Loucy (cell line): ENCODE measurements around the gene TRMU.

Experiments used
- H2AFZ ChIP-seq: fragments of 200-600 bp; sonication (generic); 2 replicates; pipeline ENCODE4 v1.6.0; 2016; ENCODE audit warnings: antibody characterized with exemption, mild to moderate bottlenecking, low read length, moderate library complexity
- H3F3A ChIP-seq: fragments of 200-600 bp; 2 replicates; pipeline ENCODE4 v1.6.0; 2016; ENCODE audit warnings: antibody characterized with exemption, low read depth, mild to moderate bottlenecking
- H3K27me3 ChIP-seq: fragments of 200-600 bp; sonication (generic); 2 replicates; pipeline ENCODE4 v1.6.1; 2014; ENCODE audit warnings: low read length, mild to moderate bottlenecking; ENCODE audit not compliant: insufficient read depth, poor library complexity, severe bottlenecking
- H3K36me3 ChIP-seq: fragments of 200-600 bp; sonication (generic); 2 replicates; pipeline ENCODE4 v1.6.1; 2016; ENCODE audit warnings: low read length; ENCODE audit not compliant: insufficient read depth
- H3K4me1 ChIP-seq: fragments of 200-600 bp; sonication (generic); 2 replicates; pipeline ENCODE4 v1.5.1; 2014; ENCODE audit warnings: low read length, mild to moderate bottlenecking; ENCODE audit not compliant: insufficient read depth, poor library complexity, severe bottlenecking
- H3K4me2 ChIP-seq: fragments of 200-600 bp; sonication (generic); 2 replicates; pipeline ENCODE4 v1.6.0; 2014; ENCODE audit warnings: antibody characterized with exemption, low read length, low read depth, mild to moderate bottlenecking; ENCODE audit not compliant: poor library complexity, severe bottlenecking
- H3K4me3 ChIP-seq: fragments of 200-600 bp; sonication (generic); 2 replicates; pipeline ENCODE4 v1.5.1; 2014; ENCODE audit warnings: low read length, mild to moderate bottlenecking, mixed read lengths; ENCODE audit not compliant: poor library complexity, severe bottlenecking
- H3K79me2 ChIP-seq: fragments of 200-600 bp; sonication (generic); 2 replicates; pipeline ENCODE4 v1.6.1; 2014; ENCODE audit warnings: low read length; ENCODE audit not compliant: insufficient read depth
- H3K9ac ChIP-seq: fragments of 200-600 bp; sonication (generic); 2 replicates; pipeline ENCODE4 v1.6.0; 2014; ENCODE audit warnings: mild to moderate bottlenecking, low read depth, low read length, moderate library complexity; ENCODE audit not compliant: poor library complexity, severe bottlenecking
- H3K9me2 ChIP-seq: fragments of 200-600 bp; sonication (generic); replicated peaks from 2 replicates; pipeline ENCODE4 v1.6.1; 2016; ENCODE audit warnings: low read depth, low read length, mixed read lengths
- H3K9me3 ChIP-seq: fragments of 200-600 bp; sonication (generic); 2 replicates; pipeline ENCODE4 v1.6.1; 2014; ENCODE audit warnings: mild to moderate bottlenecking, antibody characterized with exemption, low read length, low read depth; ENCODE audit not compliant: insufficient read depth
- H4K20me1 ChIP-seq: fragments of 200-600 bp; sonication (generic); 2 replicates; pipeline ENCODE4 v1.6.0; 2014; ENCODE audit warnings: antibody characterized with exemption, low read length, mild to moderate bottlenecking; ENCODE audit not compliant: insufficient read depth, poor library complexity, severe bottlenecking
- CTCF ChIP-seq: fragments of 200-600 bp; sonication (generic); conservative IDR thresholded peaks from 2 replicates; pipeline ENCODE4 v1.5.1; 2014; ENCODE audit warnings: mild to moderate bottlenecking, antibody characterized with exemption, low read length
- EZH2phosphoT487 ChIP-seq: fragments of 200-600 bp; IDR thresholded peaks from 2 replicates; pipeline ENCODE4 v1.6.1; 2018; ENCODE audit warnings: antibody characterized with exemption, mild to moderate bottlenecking, moderate library complexity, borderline replicate concordance

TRMU gene

GRCh38 chr22:46371623-46372226 lies 36.2 kb downstream of the TRMU start:
- Histone ChIP-seq H4K20me1 (no peaks in the 10 kb centered on the region), H3K79me2 (no peaks in the 10 kb centered on the region), H3K4me3 (no peak overlapping the region), H3K9ac (no peak overlapping the region), H3F3A (no peaks in the 10 kb centered on the region), H3K27me3 (no peaks in the 10 kb centered on the region), H3K9me2 (no peaks in the 10 kb centered on the region), H3K9me3 (peaks cover 2% of the 10 kb centered on the region; the same call in 1 of the 2 replicates), H3K36me3 (no peaks in the 10 kb centered on the region), H3K4me2 (no peak overlapping the region), H3K4me1 (peaks cover 13% of the 10 kb centered on the region), H2AFZ (no peak overlapping the region)
- TF ChIP-seq EZH2phosphoT487 (no peak), CTCF (no peak)

GRCh38 chr22:46372686-46373085 lies 37.2 kb downstream of the TRMU start:
- H3K9ac ChIP-seq = no peak overlapping the region
- H3K9me3 ChIP-seq = peaks cover 2% of the 10 kb centered on the region; the same call in 1 of the 2 replicates
- no peak overlapping the region for H3K4me2 ChIP-seq
- no peaks in the 10 kb centered on the region for H3K79me2 ChIP-seq
- no peaks in the 10 kb centered on the region for H3F3A ChIP-seq
- no peaks in the 10 kb centered on the region for H4K20me1 ChIP-seq
- H3K4me1 ChIP-seq = peaks cover 13% of the 10 kb centered on the region
- no peaks in the 10 kb centered on the region for H3K9me2 ChIP-seq
- TF ChIP-seq CTCF = no peak
- TF ChIP-seq EZH2phosphoT487 = no peak
- no peaks in the 10 kb centered on the region for H3K27me3 ChIP-seq
- no peak overlapping the region for H2AFZ ChIP-seq
- H3K36me3 ChIP-seq = no peaks in the 10 kb centered on the region
- H3K4me3 ChIP-seq = no peak overlapping the region

- H3K9ac ChIP-seq = no peak overlapping the region
- no peaks in the 10 kb centered on the region for H3K9me2 ChIP-seq
- no peak for TF ChIP-seq EZH2phosphoT487
- TF ChIP-seq CTCF = no peak
- no peak overlapping the region for H2AFZ ChIP-seq
- H3K4me1 ChIP-seq = peaks cover 13% of the 10 kb centered on the region
- H3F3A ChIP-seq = no peaks in the 10 kb centered on the region
- H3K9me3 ChIP-seq = peaks cover 2% of the 10 kb centered on the region; the same call in 1 of the 2 replicates
- H3K27me3 ChIP-seq = no peaks in the 10 kb centered on the region
- no peaks in the 10 kb centered on the region for H3K36me3 ChIP-seq
- no peak overlapping the region for H3K4me3 ChIP-seq
- no peaks in the 10 kb centered on the region for H3K79me2 ChIP-seq
- H4K20me1 ChIP-seq = no peaks in the 10 kb centered on the region
- H3K4me2 ChIP-seq = no peak overlapping the region
Observed at GRCh38 chr22:46373159-46373558, 37.6 kb downstream of the TRMU start.
